ENCODE results near the gene STAT5A.

DNA sequence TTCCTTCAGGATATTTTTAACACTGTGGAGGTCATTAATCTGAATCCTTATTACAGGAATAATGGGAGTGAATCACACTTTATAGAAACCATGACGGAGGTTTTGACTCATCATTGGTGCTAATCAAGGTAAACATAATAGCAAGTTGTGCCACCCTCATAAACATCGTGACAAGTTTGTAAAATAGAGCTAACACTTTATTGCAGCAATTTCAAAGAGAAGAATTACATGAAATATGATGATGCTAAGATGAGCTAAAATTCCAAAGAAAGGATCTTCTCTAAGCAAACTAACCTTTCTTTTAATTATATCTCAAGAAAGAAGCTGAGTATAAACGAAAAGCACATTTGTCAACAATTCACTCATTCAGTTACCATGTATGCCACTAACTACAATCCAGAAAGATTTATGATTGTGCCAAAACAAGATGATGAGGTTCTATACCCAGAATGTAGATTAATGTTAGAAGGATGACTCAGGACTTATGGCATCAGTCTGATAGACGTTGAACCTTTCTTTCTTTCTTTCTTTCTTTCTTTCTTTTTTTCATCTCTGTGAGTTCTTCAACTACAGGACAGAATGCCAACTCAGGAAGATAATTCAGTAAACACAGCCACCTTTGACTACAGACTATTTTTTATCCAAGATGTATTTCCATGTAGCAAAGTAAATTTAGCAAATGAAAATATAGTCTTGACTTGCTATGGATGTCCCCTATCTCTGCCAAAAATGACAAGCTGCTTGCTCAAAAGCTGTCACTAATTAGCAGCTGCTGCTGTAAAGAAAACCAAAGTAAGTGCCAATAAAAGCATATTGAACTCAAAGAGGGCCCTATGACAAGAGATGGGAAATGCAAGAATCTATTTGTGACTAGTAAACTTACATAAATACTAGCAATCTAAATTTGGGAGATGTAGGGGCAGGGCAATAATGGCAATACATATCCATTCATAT is 35.4 kb upstream of the STAT5A start:
- TF ChIP-seq GATA2 (IDR thresholded peaks at IDR 0.05; ENCODE audit: low read depth, low read length) (no peak), GATA3 (IDR thresholded peaks at IDR 0.05; ENCODE audit: low read depth, low read length) (no peak)
